ENCODE data around the gene CNR2. TPM values are rescaled to one million over a fixed set of nuclear protein-coding genes. Genes with fewer than 3 reads are reported as not detected.
"Not testable (repeated sequence)": the region's sequence is repeated elsewhere in the genome, so short reads cannot be mapped to it uniquely, and the experiment has no call there.

CNR2 gene
- total RNA-seq, 2 experiments from 2014 or later: 0.25 TPM

DNA sequence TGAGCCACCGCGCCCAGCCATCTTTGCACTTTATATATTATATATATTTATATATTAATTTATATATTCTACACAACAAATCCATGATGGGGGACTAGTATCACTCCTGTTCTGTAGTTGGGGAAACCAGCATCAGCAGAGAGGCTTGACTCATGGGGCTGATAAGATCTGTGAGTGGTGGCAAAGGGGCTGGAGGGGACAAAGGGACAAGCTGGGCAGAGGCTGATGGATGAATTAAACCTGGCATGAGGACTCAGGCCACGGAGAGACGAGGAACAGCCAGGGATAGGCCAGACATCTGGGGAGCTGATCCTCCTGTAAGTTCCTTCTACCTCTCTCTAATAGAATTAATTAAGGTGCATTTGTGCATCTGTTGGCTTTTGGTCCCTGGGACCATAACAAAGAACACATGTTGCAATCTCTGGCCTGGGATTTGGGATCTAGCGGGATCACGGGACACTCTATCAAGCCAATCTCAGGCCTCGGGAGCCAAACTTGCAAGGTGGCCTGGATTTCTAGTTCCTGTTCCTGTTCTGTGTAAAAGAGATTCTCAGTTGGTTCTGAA, 7.6 kb downstream of the CNR2 start:
- ATAC-seq (no peak), DNase-seq (no peak)
- Mint-ChIP-seq H3K27me3 (no peaks in the 10 kb centered on the region), H3K36me3 (ENCODE audit: low read depth) (no peaks in the 10 kb centered on the region), H3K27ac (peak overlapping the region; percentile 5), H3K4me1 (ENCODE audit: low read depth) (peaks cover 41% of the 10 kb centered on the region), H3K9me3 (no peaks in the 10 kb centered on the region), H3K4me3 (no peak overlapping the region)
- ChIA-PET CTCF (interaction anchor here (1.0 to 1.6 kb wide), 3 partner anchors 96 to 154 kb away, joined by 3 to 4 read pairs (median 3); no protein-coding TSS in a partner anchor), POLR2A (interaction anchor here (0.7 kb wide), 1 partner anchor 1123 kb away, joined by 3 read pairs; no protein-coding TSS in a partner anchor)
- intact Hi-C loops (cut with micrococcal nuclease): no loop called here
- TF ChIP-seq, protein P1, sequence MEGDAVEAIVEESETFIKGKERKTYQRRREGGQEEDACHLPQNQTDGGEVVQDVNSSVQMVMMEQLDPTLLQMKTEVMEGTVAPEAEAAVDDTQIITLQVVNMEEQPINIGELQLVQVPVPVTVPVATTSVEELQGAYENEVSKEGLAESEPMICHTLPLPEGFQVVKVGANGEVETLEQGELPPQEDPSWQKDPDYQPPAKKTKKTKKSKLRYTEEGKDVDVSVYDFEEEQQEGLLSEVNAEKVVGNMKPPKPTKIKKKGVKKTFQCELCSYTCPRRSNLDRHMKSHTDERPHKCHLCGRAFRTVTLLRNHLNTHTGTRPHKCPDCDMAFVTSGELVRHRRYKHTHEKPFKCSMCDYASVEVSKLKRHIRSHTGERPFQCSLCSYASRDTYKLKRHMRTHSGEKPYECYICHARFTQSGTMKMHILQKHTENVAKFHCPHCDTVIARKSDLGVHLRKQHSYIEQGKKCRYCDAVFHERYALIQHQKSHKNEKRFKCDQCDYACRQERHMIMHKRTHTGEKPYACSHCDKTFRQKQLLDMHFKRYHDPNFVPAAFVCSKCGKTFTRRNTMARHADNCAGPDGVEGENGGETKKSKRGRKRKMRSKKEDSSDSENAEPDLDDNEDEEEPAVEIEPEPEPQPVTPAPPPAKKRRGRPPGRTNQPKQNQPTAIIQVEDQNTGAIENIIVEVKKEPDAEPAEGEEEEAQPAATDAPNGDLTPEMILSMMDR (IDR thresholded peaks at IDR 0.05): no peak

DNA sequence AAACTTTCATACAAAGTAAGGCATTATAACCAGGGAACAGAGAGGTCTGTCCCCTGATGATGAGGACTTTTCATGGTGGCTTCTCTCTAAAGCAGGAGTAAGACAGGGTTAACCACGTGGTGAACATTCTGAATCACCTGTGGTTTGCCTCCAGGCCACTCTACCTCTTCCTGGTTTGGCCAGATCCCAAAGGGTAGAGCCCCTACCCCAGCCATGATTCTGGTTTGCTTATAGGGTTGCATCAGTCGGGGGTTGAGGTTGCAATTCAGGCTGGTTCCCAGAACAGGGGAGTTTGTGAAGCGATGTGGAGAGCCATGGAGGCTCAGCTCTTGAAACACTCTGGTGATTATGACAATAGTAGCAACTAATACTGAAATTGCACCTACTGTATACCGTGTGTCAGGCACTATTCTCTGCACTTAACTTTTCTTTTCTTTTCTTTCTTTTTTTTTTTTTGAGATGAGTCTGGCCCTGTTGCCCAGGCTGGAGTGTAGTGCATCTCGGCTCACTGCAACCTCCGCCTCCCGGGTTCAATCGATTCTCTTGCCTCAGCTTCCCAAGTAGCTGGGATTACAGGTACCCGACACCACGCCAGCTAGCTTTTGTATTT, 8.3 kb downstream of the CNR2 start:
- peaks cover 36% of the 10 kb centered on the region for H3K4me1 Mint-ChIP-seq (ENCODE audit: low read depth)
- peak; percentile 83 for DNase-seq
- ChIA-PET CTCF (interaction anchor here (1.3 to 1.6 kb wide), 2 partner anchors 95 to 133 kb away, joined by 3 to 4 read pairs; no protein-coding TSS in a partner anchor), POLR2A (interaction anchor here (0.6 kb wide), 1 partner anchor 103 kb away, joined by 3 read pairs; no protein-coding TSS in a partner anchor)
- H3K9me3 Mint-ChIP-seq: no peaks in the 10 kb centered on the region
- ATAC-seq: peak; percentile 79
- intact Hi-C loops (cut with micrococcal nuclease): no loop called here
- H3K27me3 Mint-ChIP-seq: no peaks in the 10 kb centered on the region
- no peak overlapping the region for H3K4me3 Mint-ChIP-seq
- H3K27ac Mint-ChIP-seq: peak overlapping the region; percentile 37
- TF ChIP-seq, protein P1 (IDR thresholded peaks at IDR 0.05): no peak
- H3K36me3 Mint-ChIP-seq (ENCODE audit: low read depth): no peaks in the 10 kb centered on the region

DNA sequence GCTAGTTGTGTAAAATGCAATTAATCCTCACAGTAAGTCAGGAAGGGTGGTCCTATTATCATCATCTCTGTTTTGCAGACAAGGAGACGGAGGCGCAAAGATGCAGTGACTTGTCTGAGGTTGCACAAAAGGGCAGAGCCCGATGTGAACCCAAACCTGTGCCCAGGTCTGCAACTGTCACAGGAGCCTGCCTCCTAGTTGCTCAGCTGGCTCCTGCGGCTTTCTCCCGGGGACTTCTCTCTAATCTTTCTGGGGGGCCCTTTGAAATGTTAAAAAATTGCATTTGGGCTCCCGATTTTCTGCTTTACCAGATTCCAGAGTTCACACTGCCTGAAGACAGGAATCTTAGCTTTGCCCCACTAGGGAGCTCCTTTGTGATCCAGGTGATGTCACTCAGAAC, 9.4 kb downstream of the CNR2 start:
- no peaks in the 10 kb centered on the region for H3K36me3 Mint-ChIP-seq (ENCODE audit: low read depth)
- H3K27me3 Mint-ChIP-seq: no peaks in the 10 kb centered on the region
- TF ChIP-seq, protein P1 (IDR thresholded peaks at IDR 0.05): no peak
- POLR2A ChIA-PET: interaction anchor here (0.6 to 1.3 kb wide), 2 partner anchors 9 to 77 kb away, joined by 3 to 5 read pairs; partner anchors contain the start of gene CNR2
- CTCF ChIA-PET: interaction anchor here (1.0 to 1.2 kb wide), 2 partner anchors 13 to 92 kb away, joined by 3 to 9 read pairs; no protein-coding TSS in a partner anchor
- no peak overlapping the region for H3K4me3 Mint-ChIP-seq
- ATAC-seq: no peak
- DNase-seq: no peak
- intact Hi-C loops (cut with micrococcal nuclease): no loop called here
- no peaks in the 10 kb centered on the region for H3K9me3 Mint-ChIP-seq
- no peak overlapping the region for H3K27ac Mint-ChIP-seq
- H3K4me1 Mint-ChIP-seq (ENCODE audit: low read depth): peaks cover 33% of the 10 kb centered on the region

DNA sequence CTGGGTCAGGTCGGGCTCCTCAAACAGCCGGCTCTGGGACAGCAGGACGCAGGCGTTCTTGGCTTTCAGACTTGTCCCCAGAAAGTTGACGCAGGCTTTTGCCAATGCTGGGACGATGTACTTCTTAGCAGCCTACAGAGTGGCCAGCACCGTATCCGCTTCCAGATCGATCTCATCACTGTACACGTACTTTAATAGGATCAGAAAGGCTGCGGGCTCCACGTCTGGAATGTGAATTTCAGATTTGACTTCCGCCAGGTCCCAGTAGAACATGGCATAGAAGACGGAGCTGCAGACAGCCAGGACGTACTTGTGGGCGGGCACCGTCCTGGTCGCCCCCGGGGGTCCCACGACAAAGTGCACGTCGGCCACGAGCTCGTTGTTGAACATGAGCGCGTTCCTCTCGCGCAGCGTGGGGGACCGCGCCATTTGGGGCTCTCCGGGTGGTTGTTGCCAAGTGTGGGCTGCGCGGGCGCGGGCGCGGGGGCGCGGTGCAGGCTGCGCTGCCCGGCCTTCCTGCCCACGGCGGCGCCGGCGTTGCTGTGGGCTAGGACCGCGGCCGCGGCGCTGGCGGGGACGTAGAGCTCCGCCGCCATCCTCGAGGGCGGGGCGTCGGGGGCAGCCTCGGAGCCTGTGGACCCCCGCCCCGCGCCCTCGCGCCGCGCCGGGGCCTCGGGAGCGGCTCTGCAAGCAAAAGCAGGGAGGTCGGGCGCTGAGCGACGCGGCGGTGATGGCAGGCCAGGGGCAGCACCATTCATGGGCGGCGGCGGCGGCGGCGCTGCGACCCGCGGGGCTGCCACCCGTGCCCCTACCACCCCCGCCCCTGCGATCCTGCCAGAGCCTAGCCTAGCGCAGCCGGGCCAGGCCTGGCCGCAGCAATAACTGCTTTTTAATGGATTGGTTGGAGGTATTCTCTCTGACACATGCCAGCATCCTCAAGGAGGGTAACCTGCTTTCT, 10.6 kb downstream of the CNR2 start:
- ChIA-PET CTCF (no interaction called here), POLR2A (no interaction called here)
- Mint-ChIP-seq H3K27ac (no peak overlapping the region), H3K9me3 (no peaks in the 10 kb centered on the region), H3K27me3 (no peaks in the 10 kb centered on the region), H3K4me1 (ENCODE audit: low read depth) (peaks cover 26% of the 10 kb centered on the region), H3K36me3 (ENCODE audit: low read depth) (no peaks in the 10 kb centered on the region), H3K4me3 (no peak overlapping the region)
- TF ChIP-seq, protein P1 (IDR thresholded peaks at IDR 0.05): no peak
- ATAC-seq (no peak), DNase-seq (no peak)
- intact Hi-C loops (cut with micrococcal nuclease): no loop called here

DNA sequence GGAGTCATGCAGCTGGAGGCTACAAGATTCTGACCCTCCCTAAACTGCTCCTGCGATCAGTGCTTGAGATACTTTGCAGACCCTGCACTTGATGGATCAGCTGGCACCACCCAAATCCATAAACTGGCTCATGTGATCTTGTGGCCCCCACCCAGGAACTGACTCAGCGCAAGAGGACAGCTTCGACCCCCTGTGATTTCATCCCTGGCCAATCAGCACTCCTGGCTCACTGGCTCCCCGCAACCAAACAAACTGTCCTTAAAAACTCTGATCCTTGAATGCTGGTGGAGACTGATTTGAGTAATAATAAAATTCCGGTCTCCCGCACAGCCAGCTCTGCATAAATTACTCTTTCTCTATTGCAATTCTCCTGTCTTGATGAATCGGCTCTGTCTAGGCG, 13.1 kb downstream of the CNR2 start:
- CTCF ChIA-PET: interaction anchor here (0.8 kb wide), 1 partner anchor 17 kb away, joined by 3 read pairs; no protein-coding TSS in a partner anchor
- H3K27ac Mint-ChIP-seq; H3K4me3 Mint-ChIP-seq; H3K36me3 Mint-ChIP-seq (ENCODE audit: low read depth); H3K9me3 Mint-ChIP-seq; DNase-seq; H3K27me3 Mint-ChIP-seq; ATAC-seq; POLR2A ChIA-PET; intact Hi-C loops (cut with micrococcal nuclease): not testable (repeated sequence)
- H3K4me1 Mint-ChIP-seq (ENCODE audit: low read depth): peaks cover 24% of the 10 kb centered on the region

All from activated CD8-positive, alpha-beta T cell treated with anti-CD3 and anti-CD28 coated beads for 36 hours (primary cell).